SH-SY5Y (cell line): ENCODE data around the gene ARHGAP24.

Experiments
- GATA2 ChIP-seq: IDR thresholded peaks from 2 replicates; pipeline ENCODE4 v1.6.1; 2011; ENCODE audit warnings: mild to moderate bottlenecking, low read depth, low read length
- GATA3 ChIP-seq: IDR thresholded peaks from 2 replicates; pipeline ENCODE4 v1.6.1; 2011; ENCODE audit warnings: low read depth, mild to moderate bottlenecking, low read length, moderate library complexity

- no peak for TF ChIP-seq GATA2
- no peak for TF ChIP-seq GATA3
Measured at GRCh38 chr4:85946821-85947220, 471.9 kb downstream of the ARHGAP24 start.
